WTC11 (cell line): ENCODE results near the gene SSB. TPM values are rescaled to one million over a fixed set of nuclear protein-coding genes. Genes with fewer than 3 reads are reported as not detected.
"Not testable (repeated sequence)": the region's sequence is repeated elsewhere in the genome, so short reads cannot be mapped to it uniquely, and the experiment has no call there.

Experiments
- ATAC-seq: fragments of 200-7000 bp; cut with Tn5 transposase; 2 replicates; pipeline ENCODE4 v1.10.0; 2021; ENCODE audit warnings: mild to moderate bottlenecking, moderate library complexity
- CTCF ChIA-PET: fragments of 300-600 bp; sonication (Branson Sonifier 250); formaldehyde crosslinking; loops from one replicate; lab custom pipeline; 2021; ENCODE audit warnings: antibody characterized with exemption; lab: Charles Lee
- POLR2A ChIA-PET: fragments of 350-600 bp; sonication (Branson Sonifier 250); formaldehyde crosslinking; loops from one replicate; lab custom pipeline; 2021; ENCODE audit warnings: antibody characterized with exemption; lab: Charles Lee
- DNase-seq: peaks from one replicate; pipeline ENCODE4 v3.0.0; 2021; ENCODE audit warnings: low spot score
- H3K27ac Mint-ChIP-seq: 2 replicates; pipeline ENCODE4 v1.8.0; 2021; ENCODE audit warnings: mixed read lengths
- H3K27me3 Mint-ChIP-seq: 2 replicates; pipeline ENCODE4 v1.8.0; 2021; ENCODE audit warnings: low read depth, mild to moderate bottlenecking, moderate library complexity, mixed read lengths
- H3K36me3 Mint-ChIP-seq: 2 replicates; pipeline ENCODE4 v1.8.0; 2021; ENCODE audit warnings: mixed read lengths
- H3K4me1 Mint-ChIP-seq: 2 replicates; pipeline ENCODE4 v1.8.0; 2022; ENCODE audit warnings: mixed read lengths
- H3K4me3 Mint-ChIP-seq: 2 replicates; pipeline ENCODE4 v1.8.0; 2021; ENCODE audit warnings: mild to moderate bottlenecking, moderate library complexity, mixed read lengths
- H3K9me3 Mint-ChIP-seq: 2 replicates; pipeline ENCODE4 v1.8.0; 2021; ENCODE audit warnings: mixed read lengths
- AR ChIP-seq: fragments of 250-450 bp; sonication (Bioruptor Pico); IDR thresholded peaks from 2 replicates; pipeline ENCODE4 v1.9.0; 2021; ENCODE audit warnings: mild to moderate bottlenecking
- ATF2 ChIP-seq: sonication (generic); formaldehyde crosslinking; IDR thresholded peaks from 2 replicates; pipeline ENCODE4 v1.8.1; 2022; ENCODE audit warnings: low read depth, missing genetic modification reagents, borderline replicate concordance
- CDX4 ChIP-seq: fragments of 250-450 bp; sonication (Bioruptor Pico); IDR thresholded peaks from 2 replicates; pipeline ENCODE4 v1.9.0; 2021; ENCODE audit warnings: moderate library complexity, mild to moderate bottlenecking, inconsistent platforms, borderline replicate concordance
- GABPB1 ChIP-seq: sonication (generic); formaldehyde crosslinking; IDR thresholded peaks from 2 replicates; pipeline ENCODE4 v1.8.1; 2023; ENCODE audit warnings: mild to moderate bottlenecking, missing genetic modification reagents
- GTF2I ChIP-seq: fragments of 250-450 bp; sonication (Bioruptor Pico); conservative IDR thresholded peaks from 2 replicates; pipeline ENCODE4 v1.4.0; 2021; ENCODE audit warnings: mild to moderate bottlenecking
- NR2C2 ChIP-seq: sonication (generic); formaldehyde crosslinking; IDR thresholded peaks from 2 replicates; pipeline ENCODE4 v1.8.0; 2022; ENCODE audit warnings: mild to moderate bottlenecking, missing genetic modification reagents
- PRDM15 ChIP-seq: sonication (generic); formaldehyde crosslinking; IDR thresholded peaks from 2 replicates; pipeline ENCODE4 v1.8.0; 2022; ENCODE audit warnings: missing genetic modification reagents
- SMAD3 ChIP-seq: sonication (generic); formaldehyde crosslinking; IDR thresholded peaks from 2 replicates; pipeline ENCODE4 v1.8.0; 2022; ENCODE audit warnings: missing genetic modification reagents, mild to moderate bottlenecking, borderline replicate concordance
- USF1 ChIP-seq: sonication (generic); formaldehyde crosslinking; IDR thresholded peaks from 2 replicates; pipeline ENCODE4 v1.8.0; 2022; ENCODE audit warnings: mild to moderate bottlenecking, missing genetic modification reagents
- ZMAT4 ChIP-seq: fragments of 250-450 bp; sonication (Bioruptor Pico); IDR thresholded peaks from 2 replicates; pipeline ENCODE4 v1.9.0; 2021; ENCODE audit warnings: mild to moderate bottlenecking
- ZNF232 ChIP-seq: sonication (generic); formaldehyde crosslinking; IDR thresholded peaks from 2 replicates; pipeline ENCODE4 v1.8.0; 2022; ENCODE audit warnings: mild to moderate bottlenecking, missing genetic modification reagents
- ZNF281 ChIP-seq: sonication (generic); formaldehyde crosslinking; IDR thresholded peaks from 2 replicates; pipeline ENCODE4 v1.8.0; 2023; ENCODE audit warnings: mild to moderate bottlenecking, missing genetic modification reagents
- total RNA-seq: library from RNA; stranded (reverse); gene quantifications from 3 replicates; pipeline ENCODE4 v1.2.3, GENCODE V29; 2021

The SSB gene
- total RNA-seq, 1 experiment from 2014 or later: 235 TPM

- POLR2A ChIA-PET: no interaction called here
- ATAC-seq (no peak), DNase-seq (no peak)
- no peak overlapping the region for H3K4me3 Mint-ChIP-seq
- H3K27me3 Mint-ChIP-seq: no peaks in the 10 kb centered on the region
- H3K27ac Mint-ChIP-seq: no peak overlapping the region
- TF ChIP-seq GABPB1: no peak
- no peak for TF ChIP-seq CDX4 (CRISPR knock-in tag)
- no peak for TF ChIP-seq ZNF232
- TF ChIP-seq ZNF281 (CRISPR knock-in tag): no peak
- no peak for TF ChIP-seq GTF2I (CRISPR knock-in tag)
- TF ChIP-seq AR (CRISPR knock-in tag): no peak
- no peak for TF ChIP-seq PRDM15 (CRISPR knock-in tag)
- TF ChIP-seq ATF2 (CRISPR knock-in tag): no peak
- TF ChIP-seq USF1 (CRISPR knock-in tag): no peak
- TF ChIP-seq ZMAT4: no peak
- TF ChIP-seq NR2C2: no peak
- TF ChIP-seq SMAD3 (CRISPR knock-in tag): no peak
- H3K9me3 Mint-ChIP-seq: peaks cover 40% of the 10 kb centered on the region
- H3K36me3 Mint-ChIP-seq: peaks cover 31% of the 10 kb centered on the region
- CTCF ChIA-PET: no interaction called here
- H3K4me1 Mint-ChIP-seq: 0 out of 2 replicates have a peak, but pooled peaks cover 5% of the 10 kb centered on the region
Measured at GRCh38 chr2:169759987-169760386, 38.7 kb upstream of the SSB start.

- H3K27ac Mint-ChIP-seq, DNase-seq, H3K4me1 Mint-ChIP-seq, CTCF ChIA-PET, H3K27me3 Mint-ChIP-seq, H3K4me3 Mint-ChIP-seq, POLR2A ChIA-PET, ATAC-seq: not testable (repeated sequence)
- peaks cover 33% of the 10 kb centered on the region for H3K9me3 Mint-ChIP-seq
- H3K36me3 Mint-ChIP-seq: peaks cover 25% of the 10 kb centered on the region
Measured at GRCh38 chr2:169760798-169761197, 37.9 kb upstream of the SSB start.
